Mesendoderm (in vitro differentiated cells): ENCODE results near the gene MAN2A1.

Experiments used
- DNase-seq: peaks from one replicate; pipeline ENCODE4 v3.0.0; 2013
- H2AK5ac ChIP-seq: 2 replicates; pipeline ENCODE4 v1.6.1; 2013; ENCODE audit warnings: low read length, inconsistent platforms
- H2BK120ac ChIP-seq: 2 replicates; pipeline ENCODE4 v1.6.1; 2013; ENCODE audit warnings: low read depth, mild to moderate bottlenecking, low read length, moderate library complexity, mixed read lengths
- H2BK15ac ChIP-seq: replicated peaks from 2 replicates; pipeline ENCODE4 v1.6.1; 2013; ENCODE audit warnings: low read depth, mild to moderate bottlenecking, moderate library complexity
- H2BK5ac ChIP-seq: 2 replicates; pipeline ENCODE4 v1.6.1; 2013; ENCODE audit warnings: low read length, inconsistent platforms
- H3K18ac ChIP-seq: 2 replicates; pipeline ENCODE4 v1.6.1; 2013; ENCODE audit warnings: mild to moderate bottlenecking, low read length, mixed read lengths
- H3K23ac ChIP-seq: one replicate; pipeline ENCODE4 v1.6.1; 2013; ENCODE audit warnings: low read length
- H3K27ac ChIP-seq: 2 replicates; pipeline ENCODE4 v1.5.1; 2013; ENCODE audit warnings: low read depth, mild to moderate bottlenecking, inconsistent platforms, low read length, moderate library complexity
- H3K27me3 ChIP-seq: 2 replicates; pipeline ENCODE4 v1.6.1; 2013; ENCODE audit warnings: low read length, control low read depth, mild to moderate bottlenecking, inconsistent platforms; ENCODE audit not compliant: insufficient read depth, poor library complexity
- H3K36me3 ChIP-seq: 2 replicates; pipeline ENCODE4 v1.6.1; 2013; ENCODE audit warnings: low read length, inconsistent platforms; ENCODE audit not compliant: control insufficient read depth, insufficient read depth
- H3K4ac ChIP-seq: one replicate; pipeline ENCODE4 v1.6.1; 2013; ENCODE audit warnings: low read depth, mild to moderate bottlenecking, low read length, moderate library complexity
- H3K4me1 ChIP-seq: 2 replicates; pipeline ENCODE4 v1.6.1; 2013; ENCODE audit warnings: low read depth, low read length, inconsistent platforms; ENCODE audit not compliant: control insufficient read depth
- H3K4me2 ChIP-seq: 2 replicates; pipeline ENCODE4 v1.6.1; 2013; ENCODE audit warnings: low read length
- H3K4me3 ChIP-seq: 2 replicates; pipeline ENCODE4 v1.5.1; 2013; ENCODE audit warnings: mild to moderate bottlenecking, low read length
- H3K56ac ChIP-seq: one replicate; pipeline ENCODE4 v1.6.1; 2013; ENCODE audit warnings: low read length
- H3K79me1 ChIP-seq: 2 replicates; pipeline ENCODE4 v1.6.1; 2013; ENCODE audit warnings: low read length, inconsistent platforms
- H3K79me2 ChIP-seq: 2 replicates; pipeline ENCODE4 v1.6.1; 2013; ENCODE audit warnings: mild to moderate bottlenecking, low read length; ENCODE audit not compliant: control insufficient read depth, insufficient read depth
- H3K9ac ChIP-seq: 2 replicates; pipeline ENCODE4 v1.6.1; 2013; ENCODE audit warnings: low read length, inconsistent platforms
- H4K5ac ChIP-seq: one replicate; pipeline ENCODE4 v1.6.1; 2013; ENCODE audit warnings: low read length
- H4K8ac ChIP-seq: one replicate; pipeline ENCODE4 v1.6.1; 2013; ENCODE audit warnings: low read depth, mild to moderate bottlenecking, control low read depth, low read length, moderate library complexity
- WGBS: extraction: QIAGEN DNeasy Blood & Tissue Kit; methylation state at CpG from one replicate; pipeline ENCODE4 v1.1.7; 2013; ENCODE audit warnings: low lambda C conversion rate, missing lambda C conversion rate; ENCODE audit not compliant: insufficient coverage; ENCODE audit errors: extremely low coverage; 5-methylcytosine and 5-hydroxymethylcytosine counted together

MAN2A1 gene

DNA sequence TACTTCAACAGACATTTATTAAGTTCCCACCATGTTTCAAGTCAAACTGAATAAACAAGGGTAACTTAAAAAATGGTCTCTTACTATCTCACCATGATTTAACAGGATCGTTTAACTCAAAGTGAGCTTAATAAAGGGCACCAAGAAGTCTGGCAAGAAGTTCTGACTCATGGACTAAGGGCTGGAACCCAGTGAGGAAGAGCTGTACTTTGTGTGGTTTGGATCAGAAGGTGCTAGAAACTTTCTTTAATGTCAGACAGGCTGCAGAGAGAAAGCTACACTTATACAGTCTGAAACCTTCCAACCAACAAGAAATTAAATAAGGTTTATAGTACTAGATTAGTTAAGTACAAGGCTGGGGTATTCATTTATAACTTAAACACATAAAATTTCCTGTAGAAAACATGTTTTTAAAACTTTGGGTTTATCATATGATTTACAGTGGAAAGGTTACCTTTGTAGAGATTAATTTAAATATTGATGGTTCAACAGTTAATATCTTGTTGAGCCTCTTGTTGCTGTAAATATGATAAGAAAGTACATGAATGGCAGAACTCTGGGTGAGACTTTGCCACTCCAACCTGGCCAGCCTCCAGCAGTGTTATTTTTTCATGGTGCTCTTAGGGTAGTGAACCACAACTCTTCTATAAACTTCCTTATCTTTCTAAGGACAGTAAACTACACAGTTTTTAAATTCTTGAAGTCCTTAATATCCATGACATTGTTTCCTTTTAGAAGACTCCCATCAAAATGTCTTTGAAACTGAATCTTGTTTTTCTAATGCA is 162.8 kb downstream of the MAN2A1 start:
- no peaks in the 10 kb centered on the region for H3K27me3 ChIP-seq
- WGBS = no CpG with 5 or more reads among the region's 1 CpG
- no peak overlapping the region for H3K23ac ChIP-seq
- no peaks in the 10 kb centered on the region for H3K79me1 ChIP-seq
- H4K5ac ChIP-seq = no peak overlapping the region
- no peak overlapping the region for H2BK15ac ChIP-seq
- no peak overlapping the region for H3K4me2 ChIP-seq
- no peak overlapping the region for H3K18ac ChIP-seq
- H3K27ac ChIP-seq = no peak overlapping the region
- no peaks in the 10 kb centered on the region for H3K79me2 ChIP-seq
- no peak overlapping the region for H2AK5ac ChIP-seq
- H3K4me3 ChIP-seq = no peak overlapping the region
- no peak for DNase-seq
- H3K4ac ChIP-seq = no peak overlapping the region
- no peak overlapping the region for H3K9ac ChIP-seq
- no peak overlapping the region for H2BK5ac ChIP-seq
- no peaks in the 10 kb centered on the region for H3K36me3 ChIP-seq
- H2BK120ac ChIP-seq = no peak overlapping the region
- no peak overlapping the region for H4K8ac ChIP-seq
- no peaks in the 10 kb centered on the region for H3K4me1 ChIP-seq
- H3K56ac ChIP-seq = no peak overlapping the region

DNA sequence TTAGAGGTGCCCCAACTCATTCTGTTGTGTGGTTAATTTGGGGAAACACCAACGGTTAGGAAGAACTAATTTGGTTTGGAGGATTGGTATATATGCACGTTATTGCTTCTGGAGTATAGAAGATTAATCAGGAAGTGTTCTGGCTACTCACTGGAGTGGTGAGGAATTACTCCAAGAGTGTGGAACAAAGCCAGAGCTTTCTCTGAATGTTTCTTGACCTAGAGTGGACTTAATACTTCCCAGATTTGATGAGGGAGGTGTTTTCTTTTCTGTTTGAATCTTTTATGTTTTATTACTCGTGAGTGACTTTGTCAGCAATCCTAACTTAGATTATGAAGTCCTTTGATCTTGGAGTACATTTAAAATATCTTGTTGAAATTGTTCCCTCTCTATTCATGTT is 163.7 kb downstream of the MAN2A1 start:
- Histone ChIP-seq H2AK5ac (no peak overlapping the region), H3K79me2 (no peaks in the 10 kb centered on the region), H4K5ac (no peak overlapping the region), H3K56ac (no peak overlapping the region), H3K4ac (no peak overlapping the region), H2BK15ac (no peak overlapping the region), H2BK5ac (no peak overlapping the region), H3K27ac (no peak overlapping the region), H3K4me1 (no peaks in the 10 kb centered on the region), H3K4me3 (no peak overlapping the region), H3K79me1 (no peaks in the 10 kb centered on the region), H3K36me3 (no peaks in the 10 kb centered on the region), H2BK120ac (no peak overlapping the region), H3K9ac (no peak overlapping the region), H3K4me2 (no peak overlapping the region), H4K8ac (no peak overlapping the region), H3K23ac (no peak overlapping the region), H3K27me3 (no peaks in the 10 kb centered on the region), H3K18ac (no peak overlapping the region)
- WGBS = no CpG with 5 or more reads among the region's 3 CpGs
- no peak for DNase-seq

DNA sequence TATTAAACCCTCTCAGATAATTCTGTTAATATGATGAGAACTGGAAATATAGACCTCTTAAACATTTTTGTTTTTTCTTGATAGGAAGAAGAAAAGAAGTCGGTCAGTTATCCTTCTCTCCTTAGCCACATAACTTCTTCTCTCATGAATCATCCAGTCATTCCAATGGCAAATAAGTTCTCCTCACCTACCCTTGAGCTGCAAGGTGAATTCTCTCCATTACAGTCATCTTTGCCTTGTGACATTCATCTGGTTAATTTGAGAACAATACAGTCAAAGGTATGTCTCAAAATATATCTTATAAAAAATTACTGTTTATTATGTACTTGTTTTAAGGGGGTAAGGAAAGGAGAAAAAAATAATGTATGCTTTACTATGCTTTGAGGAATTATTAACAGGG is 165.3 kb downstream of the MAN2A1 start:
- Histone ChIP-seq H3K79me1 (no peaks in the 10 kb centered on the region), H3K4me1 (no peaks in the 10 kb centered on the region), H4K8ac (no peak overlapping the region), H3K18ac (no peak overlapping the region), H3K27ac (no peak overlapping the region), H2AK5ac (no peak overlapping the region), H3K27me3 (no peaks in the 10 kb centered on the region), H3K4ac (no peak overlapping the region), H3K23ac (no peak overlapping the region), H2BK15ac (no peak overlapping the region), H2BK5ac (no peak overlapping the region), H3K79me2 (no peaks in the 10 kb centered on the region), H3K36me3 (no peaks in the 10 kb centered on the region), H3K4me2 (no peak overlapping the region), H3K9ac (no peak overlapping the region), H3K4me3 (no peak overlapping the region), H4K5ac (no peak overlapping the region), H3K56ac (no peak overlapping the region), H2BK120ac (no peak overlapping the region)
- no peak for DNase-seq
- no CpG with 5 or more reads among the region's 1 CpG for WGBS

DNA sequence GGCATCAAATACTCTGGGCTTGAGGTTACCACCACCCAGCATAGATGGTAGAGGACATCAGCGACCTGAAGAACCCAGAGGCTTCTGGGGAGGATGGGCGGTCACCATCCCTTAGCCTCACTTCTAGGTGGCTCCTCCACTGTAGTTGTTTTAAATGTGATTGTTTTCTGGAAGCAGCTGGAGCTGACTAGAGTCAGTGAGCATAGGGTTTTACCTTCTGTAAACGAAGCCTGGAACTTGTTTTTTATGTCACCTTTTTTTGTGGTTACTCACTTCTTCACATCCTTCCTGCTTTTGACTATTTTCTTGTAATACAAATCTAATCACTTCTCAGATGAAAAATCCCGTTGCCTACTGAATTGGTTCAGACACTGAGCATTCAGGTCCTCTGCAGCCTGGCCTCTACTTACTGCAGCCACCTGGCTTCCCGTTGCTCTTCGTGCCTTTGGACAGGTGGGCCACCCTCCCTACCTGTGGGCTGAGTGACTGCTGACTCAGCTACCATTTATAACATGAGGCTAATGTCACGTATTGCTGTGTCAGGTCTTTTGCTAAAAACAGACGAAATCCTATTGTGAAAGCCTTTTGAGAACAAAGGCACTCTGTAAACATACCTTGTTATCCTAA is 167.8 kb downstream of the MAN2A1 start:
- no CpG with 5 or more reads among the region's 8 CpGs for WGBS
- DNase-seq = no peak

DNA sequence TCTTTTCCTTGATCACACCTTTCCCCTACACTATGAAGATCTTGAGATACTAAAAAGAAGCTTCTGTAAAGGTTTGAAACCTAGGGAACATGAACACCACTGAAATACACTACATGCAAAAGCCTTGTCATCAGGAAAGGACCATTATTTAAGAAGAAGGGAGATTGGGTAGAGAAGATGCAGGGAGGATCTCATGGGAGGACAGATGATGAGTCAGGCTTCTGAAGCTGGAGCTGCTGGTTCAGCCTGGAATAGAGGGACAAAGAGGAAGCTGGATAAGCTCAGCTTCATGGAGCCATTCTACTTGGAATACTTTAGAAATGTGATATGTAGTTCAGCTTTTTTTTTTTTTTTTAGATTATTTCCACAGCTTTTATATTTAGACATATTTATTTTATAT is 169.8 kb downstream of the MAN2A1 start:
- Histone ChIP-seq H3K4me3 (no peak overlapping the region), H2AK5ac (no peak overlapping the region), H4K5ac (no peak overlapping the region), H2BK15ac (no peak overlapping the region), H3K27ac (no peak overlapping the region), H3K79me1 (no peaks in the 10 kb centered on the region), H3K4ac (no peak overlapping the region), H3K9ac (no peak overlapping the region), H3K36me3 (no peaks in the 10 kb centered on the region), H2BK120ac (no peak overlapping the region), H3K18ac (no peak overlapping the region), H3K79me2 (no peaks in the 10 kb centered on the region), H4K8ac (no peak overlapping the region), H3K4me1 (no peaks in the 10 kb centered on the region), H3K27me3 (no peaks in the 10 kb centered on the region), H3K4me2 (no peak overlapping the region), H2BK5ac (no peak overlapping the region), H3K56ac (no peak overlapping the region), H3K23ac (no peak overlapping the region)
- no peak for DNase-seq

More for the DNA sequence above, 167.8 kb downstream of the MAN2A1 start:
- Histone ChIP-seq H3K27me3 (no peaks in the 10 kb centered on the region), H3K4ac (no peak overlapping the region), H3K4me2 (no peak overlapping the region), H3K27ac (no peak overlapping the region), H3K18ac (no peak overlapping the region), H3K23ac (no peak overlapping the region), H3K36me3 (no peaks in the 10 kb centered on the region), H3K79me2 (no peaks in the 10 kb centered on the region), H3K4me3 (no peak overlapping the region), H2BK120ac (no peak overlapping the region), H3K56ac (no peak overlapping the region), H4K8ac (no peak overlapping the region), H3K79me1 (no peaks in the 10 kb centered on the region), H2AK5ac (no peak overlapping the region), H3K9ac (no peak overlapping the region), H4K5ac (no peak overlapping the region), H2BK5ac (no peak overlapping the region), H3K4me1 (no peaks in the 10 kb centered on the region), H2BK15ac (no peak overlapping the region)

DNA sequence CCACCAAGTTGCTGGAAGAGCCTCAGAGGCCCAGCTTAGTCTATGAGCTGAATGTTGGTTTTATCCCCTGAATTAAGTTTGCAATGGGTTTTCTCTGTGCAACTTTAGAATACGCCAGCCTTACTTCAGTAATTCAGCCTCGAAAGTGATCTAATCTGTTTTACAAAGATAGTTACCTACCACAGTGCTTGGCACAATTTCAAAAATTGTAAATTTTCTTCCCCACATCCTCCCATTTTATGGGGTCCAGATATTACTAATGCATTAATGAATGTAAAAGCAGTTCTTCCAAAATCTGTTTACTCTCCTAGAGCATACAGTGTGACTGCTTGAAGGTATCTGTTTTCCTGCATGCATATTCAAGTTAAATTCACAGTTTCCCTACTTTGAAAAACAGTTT is 172.6 kb downstream of the MAN2A1 start:
- Histone ChIP-seq H3K36me3 (peaks cover 3% of the 10 kb centered on the region), H3K18ac (no peak overlapping the region), H3K4me3 (no peak overlapping the region), H3K4me1 (no peaks in the 10 kb centered on the region), H2AK5ac (no peak overlapping the region), H3K27ac (no peak overlapping the region), H3K4me2 (no peak overlapping the region), H3K56ac (no peak overlapping the region), H4K8ac (no peak overlapping the region), H2BK5ac (no peak overlapping the region), H3K79me1 (peaks cover 1% of the 10 kb centered on the region), H3K4ac (no peak overlapping the region), H3K79me2 (no peaks in the 10 kb centered on the region), H3K9ac (no peak overlapping the region), H4K5ac (no peak overlapping the region), H2BK15ac (no peak overlapping the region), H3K23ac (no peak overlapping the region), H2BK120ac (no peak overlapping the region), H3K27me3 (no peaks in the 10 kb centered on the region)
- DNase-seq = no peak
- no CpG with 5 or more reads among the region's 2 CpGs for WGBS
